Eye (tissue), 1 donor: ENCODE measurements around the gene GSTT2.
"Not testable (repeated sequence)": the region's sequence is repeated elsewhere in the genome, so short reads cannot be mapped to it uniquely, and the experiment has no call there.

ENCODE experiments used
- DNase-seq: peaks from one replicate; pipeline ENCODE4 v3.0.0-alpha.2; 2015

Gene GSTT2

DNA sequence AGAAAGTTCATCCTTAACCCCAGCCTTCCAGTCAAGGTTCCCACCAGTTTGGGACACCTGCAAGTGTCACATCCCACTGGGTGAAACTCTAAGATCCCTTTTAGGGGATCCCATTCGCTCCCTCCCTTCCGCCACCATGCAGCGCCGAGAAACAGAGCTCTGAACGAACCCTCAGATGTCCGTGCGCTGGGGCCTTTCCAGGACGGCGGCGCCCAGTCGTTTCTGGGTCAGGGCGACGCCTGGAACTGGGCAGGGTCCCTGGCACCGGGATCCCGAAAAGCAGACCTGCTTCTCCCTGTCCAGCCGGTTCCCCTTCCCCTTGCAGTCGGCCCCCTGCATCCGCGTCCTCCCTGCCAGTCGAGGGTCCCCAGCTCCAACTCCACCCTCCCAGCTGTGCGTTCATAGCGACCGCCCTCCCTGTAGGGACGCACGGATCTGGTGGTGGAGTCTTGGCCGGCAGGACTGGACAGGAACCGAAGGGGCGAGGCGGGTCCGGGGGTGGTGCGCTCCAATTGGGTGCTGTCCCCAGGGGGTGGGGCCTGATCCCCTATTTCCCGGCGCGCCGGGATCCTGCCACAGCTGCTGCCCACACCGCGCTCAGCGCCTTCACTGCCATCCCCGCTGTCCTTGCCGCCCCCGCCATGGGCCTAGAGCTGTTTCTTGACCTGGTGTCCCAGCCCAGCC lies at the start of gene GSTT2:
TSS of gene GSTT2 (plus strand) at position 578 of the 684 bp plus-strand sequence.
- DNase-seq = not testable (repeated sequence)

DNA sequence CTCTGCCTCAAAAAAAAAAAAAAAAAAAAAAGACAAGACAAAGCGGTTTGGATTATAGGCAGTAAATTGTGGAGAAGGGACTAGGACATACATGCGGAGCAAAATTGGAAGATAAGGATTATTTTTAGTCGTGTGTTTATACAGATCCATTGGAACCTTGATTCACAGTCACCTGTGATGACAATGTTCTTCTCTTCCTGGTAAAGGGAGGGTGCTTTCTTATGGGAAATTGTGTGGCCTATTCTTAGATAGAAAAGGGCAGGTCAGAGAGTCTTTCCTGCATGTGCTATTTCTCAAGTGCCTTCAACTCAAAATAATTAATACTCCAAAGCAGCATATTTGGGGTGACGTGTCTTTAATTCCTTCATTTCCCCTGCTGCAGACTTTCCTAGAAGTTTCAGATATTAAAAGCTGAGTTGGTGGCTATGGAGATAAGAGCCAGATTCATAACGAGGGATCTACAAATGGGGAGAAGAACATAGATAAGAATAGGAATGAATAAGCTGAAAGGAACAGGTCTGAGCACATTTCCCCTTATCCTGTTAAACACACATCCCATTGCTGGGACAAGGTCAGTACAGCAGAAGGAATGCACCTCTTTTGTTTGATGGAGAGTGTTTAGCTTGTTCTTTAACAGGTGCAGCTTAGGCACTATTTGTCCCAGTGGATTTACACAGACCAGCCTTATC lies 41.5 kb upstream of the GSTT2 start:
- DNase-seq = no peak

DNA sequence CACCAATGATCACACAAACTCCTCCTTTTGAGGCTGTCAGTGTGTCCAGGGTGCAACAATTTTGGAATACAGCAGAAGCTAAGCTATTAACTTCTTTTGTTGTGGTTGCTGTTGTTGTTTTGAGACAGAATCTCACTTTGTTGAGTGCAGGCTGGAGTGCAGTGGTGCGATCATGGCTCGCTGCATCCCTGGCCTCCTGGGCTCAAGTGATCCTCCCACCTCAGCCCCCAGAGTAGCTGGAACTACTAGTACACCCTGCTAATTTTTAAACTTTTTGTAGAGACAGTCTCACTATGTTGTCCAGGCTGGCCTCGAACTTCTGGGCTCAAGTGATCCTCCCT lies 40.9 kb upstream of the GSTT2 start:
- no peak for DNase-seq

DNA sequence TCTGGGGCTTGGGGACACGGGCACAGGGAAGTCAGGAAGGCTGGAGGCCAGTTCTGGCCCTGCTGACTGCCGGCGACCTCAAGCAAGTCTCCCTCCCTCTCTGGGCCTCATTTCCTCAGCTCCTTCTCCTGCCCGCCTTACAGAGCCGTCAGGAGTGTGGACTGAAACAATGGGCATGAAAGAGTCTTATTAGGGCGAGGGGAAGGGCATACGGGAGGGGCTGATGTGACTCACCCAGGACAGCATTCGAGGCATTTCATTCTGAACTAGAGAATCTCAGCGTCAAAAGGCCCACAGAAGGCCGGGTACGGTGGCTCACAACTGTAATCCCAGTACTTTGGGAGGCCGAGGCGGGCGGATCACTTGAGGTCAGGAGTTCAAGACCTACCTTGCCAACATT lies 39.8 kb upstream of the GSTT2 start:
- DNase-seq = not testable (repeated sequence)

DNA sequence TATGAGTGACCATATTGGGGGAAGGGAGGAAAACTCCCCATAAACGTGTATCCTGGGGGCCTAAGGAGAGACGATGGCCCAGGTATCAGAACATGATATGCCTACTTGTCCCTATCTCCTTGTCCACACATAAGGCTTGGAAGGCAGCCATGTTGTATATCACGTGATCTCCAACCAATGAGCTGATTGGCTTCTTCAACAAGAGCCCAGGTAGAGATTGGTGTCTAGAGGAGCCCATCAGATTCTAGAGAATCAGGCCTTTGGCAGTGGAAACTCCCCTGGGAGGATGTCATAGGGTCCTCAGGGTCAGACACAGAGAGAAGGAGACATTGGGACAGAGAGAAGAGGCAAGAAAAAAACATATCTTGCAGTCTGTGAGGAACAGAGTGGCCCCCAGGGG lies 32.5 kb upstream of the GSTT2 start:
- not testable (repeated sequence) for DNase-seq

DNA sequence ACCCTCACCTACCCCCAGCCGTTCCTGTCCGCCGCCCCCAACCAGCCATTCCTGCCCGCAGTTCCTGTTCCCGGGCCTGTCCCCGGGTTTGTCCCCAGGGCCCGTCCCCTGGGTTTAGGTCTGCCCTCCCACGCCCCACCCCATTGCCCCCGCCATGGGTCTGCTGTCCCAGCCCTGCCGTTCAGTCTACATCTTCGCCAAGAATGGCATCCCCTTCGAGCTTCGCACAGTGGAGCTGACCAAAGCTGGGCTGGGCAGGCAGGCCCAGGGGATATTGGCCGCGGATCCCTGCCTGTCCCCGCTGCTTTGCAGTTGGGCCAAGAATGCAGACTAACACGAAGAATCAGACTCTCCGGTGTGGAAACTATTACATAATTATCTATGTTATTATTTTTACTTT lies 30.2 kb upstream of the GSTT2 start:
- DNase-seq = not testable (repeated sequence)

DNA sequence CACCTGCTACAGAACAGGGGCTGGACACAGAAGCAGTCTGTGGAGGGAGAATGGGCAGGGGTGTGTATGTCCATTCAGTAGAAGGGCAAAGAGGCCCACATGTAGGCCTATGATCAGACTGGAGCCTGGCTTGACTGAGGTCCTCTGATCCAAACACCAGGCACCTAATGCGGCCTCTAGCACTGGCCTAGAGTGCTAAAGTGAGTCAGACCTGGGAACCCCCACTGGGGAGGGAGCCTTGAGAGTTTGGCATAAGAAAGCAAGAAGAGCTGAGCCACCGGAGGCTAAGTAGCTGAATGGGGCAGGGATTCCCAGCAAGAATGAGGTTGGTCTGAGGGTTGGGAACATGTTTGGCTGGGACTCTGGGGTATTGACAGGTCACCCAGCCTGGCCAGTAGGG lies 28.6 kb upstream of the GSTT2 start:
- DNase-seq = not testable (repeated sequence)

DNA sequence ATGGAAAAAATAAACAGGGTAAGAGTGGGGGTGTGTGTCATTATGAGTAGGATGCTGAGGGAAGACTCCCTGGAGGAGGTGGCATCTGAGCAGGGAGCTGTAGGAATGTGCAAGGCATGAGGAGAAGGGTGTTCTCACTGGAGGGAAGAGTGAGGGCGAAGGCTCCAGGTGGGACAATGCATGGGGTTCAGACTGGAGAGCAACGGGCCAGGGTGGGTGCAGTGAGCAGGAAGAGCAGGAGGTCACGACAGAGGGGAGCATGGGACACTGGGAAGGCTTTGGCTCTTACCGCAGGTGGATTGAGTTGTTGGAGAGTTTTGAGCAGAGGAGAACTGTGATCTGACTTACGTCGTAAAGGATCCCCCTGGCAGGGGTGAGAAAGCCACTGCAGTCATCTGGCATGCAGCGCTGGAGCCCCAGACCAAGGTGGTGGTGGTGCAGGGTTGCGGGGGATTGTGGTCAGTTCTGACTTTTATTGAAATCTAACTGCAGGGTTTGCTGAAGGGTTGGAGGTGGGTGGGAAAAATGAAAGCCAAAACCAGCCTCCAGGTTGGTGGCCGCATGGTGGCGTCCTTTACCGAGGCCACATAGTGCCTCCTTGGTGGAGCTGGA lies 27.0 kb upstream of the GSTT2 start:
- DNase-seq = not testable (repeated sequence)

DNA sequence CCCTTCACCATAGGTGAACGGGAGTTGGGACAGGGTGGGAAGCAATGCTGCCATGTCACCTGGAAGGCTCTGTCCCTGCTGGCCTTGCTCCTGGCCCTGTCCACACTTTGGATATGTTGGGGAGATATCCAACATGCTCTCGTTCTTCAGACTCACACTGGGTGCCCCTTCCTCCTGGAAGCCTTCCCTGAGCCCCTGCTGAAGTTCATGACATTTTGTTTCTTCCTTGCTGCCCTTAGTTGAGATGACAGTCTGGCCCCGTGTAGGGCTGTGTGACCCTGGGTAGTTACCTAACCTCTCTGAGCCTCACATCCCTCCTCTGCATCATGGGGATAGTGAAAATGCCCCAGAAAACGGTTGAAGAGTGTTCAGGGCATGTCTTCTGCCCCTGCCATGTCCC lies 26.4 kb upstream of the GSTT2 start:
- DNase-seq = not testable (repeated sequence)

DNA sequence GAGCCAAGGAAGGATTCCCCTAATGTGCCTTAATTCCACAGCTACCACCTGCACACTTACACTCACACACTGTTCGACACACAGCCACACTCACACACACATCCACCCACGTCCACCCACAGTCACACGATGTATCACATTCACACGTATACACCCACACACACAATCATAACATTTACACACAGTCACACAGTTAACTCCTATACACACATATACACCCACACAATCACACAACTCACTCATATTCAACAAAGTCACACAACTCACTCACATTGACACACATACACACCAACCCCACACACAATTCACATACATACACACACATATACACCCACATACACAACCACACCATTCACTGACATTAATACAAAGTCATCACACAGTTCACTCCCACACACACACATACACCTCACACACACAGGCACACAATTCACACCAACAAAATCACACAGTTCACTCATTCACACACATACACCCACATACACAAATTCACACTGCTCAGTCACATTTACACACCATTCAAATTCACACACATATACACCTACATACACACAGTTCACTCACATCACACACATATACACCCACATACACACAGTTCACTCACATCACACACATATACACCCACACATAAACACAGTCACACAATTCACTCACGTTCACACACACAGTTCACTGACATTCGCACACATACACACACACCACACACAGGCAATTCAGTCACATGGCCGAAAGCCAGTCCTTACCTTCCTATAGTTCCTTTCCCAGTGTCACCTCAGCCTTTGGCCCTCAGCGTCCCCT lies 25.5 kb upstream of the GSTT2 start:
- DNase-seq = not testable (repeated sequence)

DNA sequence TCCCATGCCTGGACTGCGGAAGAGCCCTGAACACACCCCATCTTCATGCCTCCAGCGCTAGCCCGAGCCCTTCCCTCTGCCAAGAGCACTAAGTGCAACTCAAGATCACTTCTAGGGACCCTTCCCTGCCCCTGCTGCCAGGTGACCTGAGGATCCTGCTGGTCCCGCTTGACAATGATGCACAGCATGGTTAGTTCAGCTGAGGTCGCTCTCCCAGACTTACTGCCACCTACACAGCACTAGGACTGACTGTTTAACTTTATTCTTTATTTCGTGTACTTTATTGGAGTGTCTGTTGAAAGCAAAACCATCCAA lies 25.0 kb upstream of the GSTT2 start:
- not testable (repeated sequence) for DNase-seq

DNA sequence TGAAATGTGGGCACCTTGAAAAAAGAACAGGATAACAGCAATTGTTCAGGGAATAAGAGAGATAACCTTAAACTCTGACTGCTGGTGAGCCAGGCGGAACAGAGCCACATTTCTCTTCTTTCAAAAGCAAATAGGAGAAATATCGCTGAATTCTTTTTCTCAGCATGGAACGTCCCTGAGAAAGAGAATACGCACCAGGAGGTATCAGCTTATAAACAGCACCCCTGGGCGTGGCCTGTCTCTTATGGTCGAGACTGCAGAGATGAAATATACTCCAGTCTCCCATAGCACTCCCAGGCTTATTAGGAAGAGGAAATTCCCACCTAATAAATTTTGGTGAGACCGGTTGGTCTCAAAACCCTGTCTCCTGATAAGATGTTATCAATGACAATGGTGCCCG lies 24.0 kb upstream of the GSTT2 start:
- not testable (repeated sequence) for DNase-seq

DNA sequence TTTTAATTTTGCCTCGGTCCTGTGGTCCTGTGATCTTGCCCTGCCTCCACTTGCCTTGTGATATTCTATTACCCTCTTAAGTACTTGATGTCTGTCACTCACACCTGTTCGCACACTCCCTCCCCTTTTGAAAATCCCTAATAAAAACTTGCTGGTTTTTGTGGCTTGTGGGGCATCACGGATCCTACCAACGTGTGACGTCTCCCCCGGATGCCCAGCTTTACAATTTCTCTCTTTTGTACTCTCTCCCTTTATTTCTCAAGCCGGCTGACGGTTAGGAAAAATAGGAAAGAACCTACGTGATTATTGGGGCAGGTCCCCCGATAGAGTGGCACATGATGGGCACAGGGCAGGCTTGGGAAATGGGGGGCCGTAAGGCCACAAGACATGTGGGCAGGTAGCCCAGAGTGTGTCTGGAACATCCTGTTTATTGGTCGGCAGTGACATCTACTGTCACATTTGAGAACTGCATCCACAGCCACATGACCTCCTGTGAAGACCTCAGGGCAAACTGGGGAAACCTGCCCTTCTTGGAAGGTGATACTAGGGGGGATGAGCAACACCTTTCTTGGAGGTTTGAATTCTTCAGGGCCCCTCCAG lies 23.5 kb upstream of the GSTT2 start:
- peak; percentile 96 for DNase-seq

DNA sequence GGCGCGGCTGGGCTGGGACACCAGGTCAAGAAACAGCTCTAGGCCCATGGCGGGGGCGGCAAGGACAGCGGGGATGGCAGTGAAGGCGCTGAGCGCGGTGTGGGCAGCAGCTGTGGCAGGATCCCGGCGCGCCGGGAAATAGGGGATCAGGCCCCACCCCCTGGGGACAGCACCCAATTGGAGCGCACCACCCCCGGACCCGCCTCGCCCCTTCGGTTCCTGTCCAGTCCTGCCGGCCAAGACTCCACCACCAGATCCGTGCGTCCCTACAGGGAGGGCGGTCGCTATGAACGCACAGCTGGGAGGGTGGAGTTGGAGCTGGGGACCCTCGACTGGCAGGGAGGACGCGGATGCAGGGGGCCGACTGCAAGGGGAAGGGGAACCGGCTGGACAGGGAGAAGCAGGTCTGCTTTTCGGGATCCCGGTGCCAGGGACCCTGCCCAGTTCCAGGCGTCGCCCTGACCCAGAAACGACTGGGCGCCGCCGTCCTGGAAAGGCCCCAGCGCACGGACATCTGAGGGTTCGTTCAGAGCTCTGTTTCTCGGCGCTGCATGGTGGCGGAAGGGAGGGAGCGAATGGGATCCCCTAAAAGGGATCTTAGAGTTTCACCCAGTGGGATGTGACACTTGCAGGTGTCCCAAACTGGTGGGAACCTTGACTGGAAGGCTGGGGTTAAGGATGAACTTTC lies 18.7 kb upstream of the GSTT2 start, which contains the start of gene GSTT2B:
TSS of gene GSTT2B (minus strand) at position 112 of the 688 bp plus-strand sequence. CDS start at position 48, 64 bp downstream.
- DNase-seq = not testable (repeated sequence)

DNA sequence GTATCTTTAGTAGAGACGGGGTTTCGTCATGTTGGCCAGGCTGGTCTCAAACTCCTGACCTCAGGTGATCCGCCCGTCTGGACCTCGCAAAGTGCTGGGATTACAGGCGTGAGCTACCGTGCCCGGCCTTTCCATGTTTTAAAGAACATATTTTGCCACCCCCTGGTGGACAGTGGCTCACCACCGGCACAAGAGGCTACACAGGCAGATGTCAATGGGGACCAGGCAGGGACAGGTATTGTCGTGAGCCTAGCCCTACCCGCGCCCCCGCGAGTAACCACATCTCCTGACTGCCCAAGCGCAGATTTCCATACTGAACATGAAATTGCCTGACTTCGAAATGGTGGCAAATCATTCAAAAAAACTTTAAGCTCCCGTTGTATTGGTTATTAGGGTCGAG lies 13.8 kb upstream of the GSTT2 start:
- not testable (repeated sequence) for DNase-seq

DNA sequence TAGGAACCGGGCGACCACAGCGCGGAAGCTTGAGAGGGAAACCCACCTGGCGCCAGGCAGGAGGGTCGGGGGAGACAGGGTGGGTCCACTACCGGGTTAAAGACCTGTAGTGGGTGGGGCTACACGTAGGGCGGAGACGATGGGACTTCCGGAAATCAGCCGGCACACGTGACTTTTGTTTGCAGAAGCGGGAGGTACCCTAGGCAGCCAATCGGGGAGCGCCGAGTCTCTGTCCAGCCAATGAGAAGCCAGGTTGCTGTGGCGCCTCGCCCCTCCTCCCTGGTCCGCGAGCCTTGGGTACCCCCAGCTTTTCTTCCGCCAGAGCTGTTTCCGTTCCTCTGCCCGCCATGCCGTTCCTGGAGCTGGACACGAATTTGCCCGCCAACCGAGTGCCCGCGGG lies 13.4 kb upstream of the GSTT2 start, which contains the start of gene DDTL:
TSS of gene DDTL (plus strand) at position 321 of the 400 bp plus-strand sequence. CDS start at position 348, 27 bp downstream.
- DNase-seq = not testable (repeated sequence)

DNA sequence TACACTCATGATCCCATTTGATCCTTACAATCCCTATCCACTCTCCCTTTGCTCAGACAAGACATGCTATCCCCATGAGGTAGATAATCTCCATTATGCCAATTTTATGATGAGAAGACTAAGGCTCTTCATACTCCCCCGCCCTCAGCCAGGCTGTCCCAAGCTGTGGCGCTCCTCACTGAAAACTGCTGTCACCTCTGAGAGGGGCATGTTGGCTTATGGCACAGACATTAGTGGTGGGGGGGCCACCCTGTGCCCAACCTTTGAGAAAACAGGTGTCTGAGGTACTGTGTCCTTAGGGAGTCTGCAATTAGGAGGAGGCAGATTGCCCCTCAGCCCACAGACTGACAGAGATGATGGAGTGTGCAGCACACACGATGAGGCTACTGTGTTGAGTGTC lies 10.9 kb upstream of the GSTT2 start:
- DNase-seq = no peak

DNA sequence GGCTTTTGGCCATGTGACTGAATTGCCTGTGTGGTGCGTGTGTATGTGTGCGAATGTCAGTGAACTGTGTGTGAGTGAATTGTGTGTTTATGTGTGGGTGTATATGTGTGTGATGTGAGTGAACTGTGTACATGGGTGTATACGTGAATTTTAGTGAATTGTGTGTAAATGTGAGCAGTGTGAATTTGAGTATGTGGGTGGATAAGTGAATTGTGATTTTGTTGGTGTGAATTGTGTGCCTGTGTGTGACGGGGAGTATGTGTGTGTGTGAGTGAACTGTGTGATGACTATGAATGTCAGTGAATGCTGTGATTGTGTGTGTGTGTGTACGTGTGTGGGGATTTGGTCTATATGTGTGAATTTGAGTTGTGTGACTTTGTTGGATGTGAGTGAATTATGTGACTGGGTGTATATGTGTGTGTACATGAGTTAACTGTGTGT lies 9.7 kb upstream of the GSTT2 start:
- no peak for DNase-seq

DNA sequence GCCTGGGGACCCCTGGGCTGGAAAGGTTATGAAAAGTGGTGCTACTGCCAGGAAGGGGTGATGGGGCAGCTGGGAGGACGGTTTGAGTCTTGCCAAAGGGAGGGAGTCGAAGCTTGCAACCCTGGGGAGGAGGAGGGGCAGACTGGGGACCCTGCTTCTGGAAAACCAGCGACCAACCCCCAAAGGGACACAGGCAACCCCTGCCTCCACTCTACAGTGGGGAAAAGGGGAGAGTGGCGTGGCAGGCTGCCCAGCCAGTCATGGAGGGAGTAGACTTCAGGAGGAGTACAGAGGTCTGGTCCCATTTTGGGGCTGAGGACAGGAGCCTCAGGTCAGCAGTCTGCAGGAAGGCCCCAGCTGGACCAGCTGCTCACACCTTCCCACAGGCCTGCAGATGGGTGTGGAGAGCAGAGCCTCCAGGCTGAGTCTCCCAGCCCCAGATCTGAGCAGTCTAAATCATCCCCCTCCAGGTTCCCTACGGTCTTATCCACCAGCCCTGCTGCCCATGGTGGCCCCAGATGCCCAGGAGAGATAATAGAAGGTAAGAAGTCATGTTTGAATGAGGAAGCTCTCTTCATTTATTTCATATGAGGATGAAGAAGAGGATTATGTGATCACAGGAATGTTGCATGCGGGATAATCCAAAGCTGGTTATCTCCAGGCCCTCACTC lies 9.0 kb upstream of the GSTT2 start:
- DNase-seq = no peak

DNA sequence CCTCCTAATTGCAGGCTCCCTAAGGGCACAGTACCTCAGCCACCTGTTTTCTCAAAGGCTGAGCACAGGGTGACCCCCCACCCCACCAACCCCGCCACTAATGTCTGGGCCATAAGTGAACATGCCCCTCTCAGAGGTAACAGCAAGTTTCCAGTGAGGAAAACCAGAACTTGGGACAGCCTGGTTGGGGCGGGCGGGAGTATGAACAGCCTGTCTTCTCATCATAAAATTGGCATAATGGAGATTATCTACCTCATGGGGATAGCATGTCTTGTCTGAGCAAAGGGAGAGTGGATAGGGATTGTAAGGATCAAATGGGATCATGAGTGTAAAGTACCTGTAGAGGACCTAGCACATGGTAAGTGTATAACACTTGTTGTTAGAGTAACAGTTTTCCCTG lies 8.0 kb upstream of the GSTT2 start:
- DNase-seq = not testable (repeated sequence)

DNA sequence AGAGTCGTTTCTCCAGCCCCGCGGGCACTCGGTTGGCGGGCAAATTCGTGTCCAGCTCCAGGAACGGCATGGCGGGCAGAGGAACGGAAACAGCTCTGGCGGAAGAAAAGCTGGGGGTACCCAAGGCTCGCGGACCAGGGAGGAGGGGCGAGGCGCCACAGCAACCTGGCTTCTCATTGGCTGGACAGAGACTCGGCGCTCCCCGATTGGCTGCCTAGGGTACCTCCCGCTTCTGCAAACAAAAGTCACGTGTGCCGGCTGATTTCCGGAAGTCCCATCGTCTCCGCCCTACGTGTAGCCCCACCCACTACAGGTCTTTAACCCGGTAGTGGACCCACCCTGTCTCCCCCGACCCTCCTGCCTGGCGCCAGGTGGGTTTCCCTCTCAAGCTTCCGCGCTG lies 5.6 kb upstream of the GSTT2 start, which contains the start of gene DDT:
TSS of gene DDT (minus strand) at position 97 of the 400 bp plus-strand sequence. CDS start at position 70, 27 bp downstream.
- not testable (repeated sequence) for DNase-seq
